Heart left ventricle (tissue), 16 donors: ENCODE measurements around the gene SHC4. TPM values are rescaled to one million over a fixed set of nuclear protein-coding genes. Genes with fewer than 3 reads are reported as not detected.
A peak's percentile ranks its signal among the peaks of the same experiment; 100 is the strongest.
"Not testable (repeated sequence)": the region's sequence is repeated elsewhere in the genome, so short reads cannot be mapped to it uniquely, and the experiment has no call there.

Experiments used
- ATAC-seq, 4 donors: fragments of 200-7000 bp; cut with Tn5 transposase; one replicate each; pipeline ENCODE4 v1.9.1; 2020 to 2022; ENCODE audit warnings: moderate library complexity in 4 of 4, mild to moderate bottlenecking in 3 of 4, moderate number of reproducible peaks in 1 of 4
- DNase-seq, 5 donors: peaks; one replicate each; pipeline ENCODE4 v3.0.0-alpha.2; 2020
- H3K27ac ChIP-seq, 12 donors: fragments of 200-600 bp; sonication (generic) in 4 of 12; one replicate each; pipeline versions ENCODE4 v1.5.0 to v1.8.0; 2016 to 2022; ENCODE audit warnings: mild to moderate bottlenecking in 2 of 12
- H3K27me3 ChIP-seq, 9 donors: fragments of 200-600 bp; sonication (generic) in 2 of 9; one replicate each; pipeline versions ENCODE4 v1.5.1 to v1.8.0; 2016 to 2022; ENCODE audit warnings: mild to moderate bottlenecking in 3 of 9
- H3K36me3 ChIP-seq, 9 donors: fragments of 200-600 bp; sonication (generic) in 2 of 9; one replicate each; pipeline versions ENCODE4 v1.5.0 to v1.8.0; 2018 to 2022; ENCODE audit warnings: mild to moderate bottlenecking in 2 of 9
- H3K4me1 ChIP-seq, 12 donors: fragments of 200-600 bp; sonication (generic) in 4 of 12; one replicate each; pipeline versions ENCODE4 v1.5.0 to v1.8.0; 2016 to 2022; ENCODE audit warnings: mild to moderate bottlenecking in 3 of 12
- H3K4me3 ChIP-seq, 12 donors: fragments of 200-600 bp; sonication (generic) in 4 of 12; one replicate each; pipeline versions ENCODE4 v1.5.0 to v1.8.0; 2017 to 2022; ENCODE audit warnings: mild to moderate bottlenecking in 9 of 12, moderate library complexity in 4 of 12
- H3K9me3 ChIP-seq, 12 donors: fragments of 200-600 bp; sonication (generic) in 4 of 12; one replicate each; pipeline versions ENCODE4 v1.5.0 to v1.8.0; 2016 to 2022; ENCODE audit warnings: mild to moderate bottlenecking in 1 of 12
- POLR2A ChIP-seq, 2 donors: fragments of 450-650 bp; IDR thresholded peaks; one replicate each; pipeline ENCODE4 v1.6.1; 2017; ENCODE audit warnings: antibody characterized with exemption in 2 of 2, mild to moderate bottlenecking in 2 of 2, moderate library complexity in 2 of 2
- WGBS, 4 donors: extraction: QIAGEN DNeasy Blood & Tissue Kit in 2 of 4; methylation state at CpG; one replicate each; pipeline versions ENCODE4 v1.1.5 to v1.1.7; 2013 to 2018; 5-methylcytosine and 5-hydroxymethylcytosine counted together
- intact Hi-C, 10 donors: fragments of 100-400 bp; cut with DNase I; formaldehyde crosslinking; loops; one replicate each; pipeline versions ENCODE4 v1.11.1 to v1.14.2; 2022
- polyA plus RNA-seq, 2 donors: library from polyadenylated mRNA; stranded (reverse); fragments of 200-250 nt; gene quantifications; one replicate each; pipeline ENCODE4 v1.2.3, GENCODE V29; 2013
- total RNA-seq, 9 donors: library from RNA; depleted of rRNA in 2 of 9; stranded (reverse); fragments of >200 nt in 2 of 9; fragmentation: NEBNext Ultra II Directional in 3 of 9; extraction: Animal tissue kit (Norgen Biotek cat#: 25700) in 3 of 9; gene quantifications; one replicate each; pipeline versions ENCODE4 v1.1.0 to v1.2.4, GENCODE V29; 2016 to 2023
- TF ChIP-seq, protein P1 (sequence below), 12 donors: fragments of 200-600 bp; sonication (generic) in 4 of 12; IDR thresholded peaks; one replicate each; pipeline versions ENCODE4 v1.5.0 to v1.8.0; 2018 to 2022; ENCODE audit warnings: antibody characterized with exemption in 12 of 12, mild to moderate bottlenecking in 5 of 12
- donor health status: ischemic (EF 13 %, LVEDD 7.1; RV severe dilation, severe dysfunction).
- donor health status: healthy with polysubstance abuse.
- donor health status: DM: no; HTN: yes; CAD: no.
- donor health status: DM: no; HTN: no; CAD: no.
- donor health status: ischemic (EF 25% LVEDD 6.9; RV normal size, moderate dysfunction).
- donor health status: ischemic (EF 25% LVEDD 5.7; RV mildly dilated, moderate dysfunction).
- donor health status: healthy.
- donor health status: DM: yes; HTN: yes; CAD: no.
- donor health status: ischemic (EF 35%, LVEDD 5.7; RV mildly dilated, moderate dysfunction).
- donor health status: nonischemic (EF 11% LVEDD 7.7; RV severe dilation, severe dysfunction).
- donor health status: DM: yes; HTN: yes; CAD: no.
- donor health status: PGD.
- donor health status: ischemic (EF 29% LVEDD 5.4; RV normal size, mild dysfunction).
- donor health status: nonischemic (EF 23%, LVEDD 6.1; RV moderate dilation, normal function).

The SHC4 gene
- total and polyA plus RNA-seq, 11 donors, result 1.3 to 4.1 (median 2.2) TPM

DNA sequence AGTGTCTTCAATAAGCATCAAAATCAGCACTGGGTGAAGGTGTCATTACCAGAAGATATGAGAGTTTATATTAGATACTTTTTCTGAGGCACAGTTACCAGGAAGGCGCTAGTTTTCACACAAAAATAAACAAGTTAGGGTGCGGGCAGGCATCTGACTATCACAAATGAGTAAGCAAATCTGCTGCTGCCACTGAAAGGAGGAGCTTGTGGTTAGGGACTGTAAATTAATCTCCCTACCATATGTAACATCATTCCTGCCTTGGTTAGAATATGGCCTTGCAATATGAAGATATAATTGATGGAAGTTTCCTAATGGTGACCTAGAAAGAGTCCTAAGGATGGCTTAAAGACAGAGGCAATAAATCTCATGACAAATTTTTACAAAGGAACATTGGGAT, 105.3 kb downstream of the SHC4 start:
- DNase-seq (no peak), ATAC-seq (no peak)
- TF ChIP-seq, protein P1, sequence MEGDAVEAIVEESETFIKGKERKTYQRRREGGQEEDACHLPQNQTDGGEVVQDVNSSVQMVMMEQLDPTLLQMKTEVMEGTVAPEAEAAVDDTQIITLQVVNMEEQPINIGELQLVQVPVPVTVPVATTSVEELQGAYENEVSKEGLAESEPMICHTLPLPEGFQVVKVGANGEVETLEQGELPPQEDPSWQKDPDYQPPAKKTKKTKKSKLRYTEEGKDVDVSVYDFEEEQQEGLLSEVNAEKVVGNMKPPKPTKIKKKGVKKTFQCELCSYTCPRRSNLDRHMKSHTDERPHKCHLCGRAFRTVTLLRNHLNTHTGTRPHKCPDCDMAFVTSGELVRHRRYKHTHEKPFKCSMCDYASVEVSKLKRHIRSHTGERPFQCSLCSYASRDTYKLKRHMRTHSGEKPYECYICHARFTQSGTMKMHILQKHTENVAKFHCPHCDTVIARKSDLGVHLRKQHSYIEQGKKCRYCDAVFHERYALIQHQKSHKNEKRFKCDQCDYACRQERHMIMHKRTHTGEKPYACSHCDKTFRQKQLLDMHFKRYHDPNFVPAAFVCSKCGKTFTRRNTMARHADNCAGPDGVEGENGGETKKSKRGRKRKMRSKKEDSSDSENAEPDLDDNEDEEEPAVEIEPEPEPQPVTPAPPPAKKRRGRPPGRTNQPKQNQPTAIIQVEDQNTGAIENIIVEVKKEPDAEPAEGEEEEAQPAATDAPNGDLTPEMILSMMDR (IDR thresholded peaks at IDR 0.05), result no peak
- no peak for TF ChIP-seq POLR2A (IDR thresholded peaks at IDR 0.05)
- intact Hi-C loops, result loop anchor here in 2 of 10 donors (5.0 kb wide), 2 partner anchors 501 to 1284 kb away; no protein-coding TSS in a partner anchor
- Histone ChIP-seq H3K4me1 (peaks cover 0 to 11% (median 0%) of the 10 kb centered on the region in 12 donors), H3K4me3 (no peak overlapping the region), H3K27ac (no peak overlapping the region), H3K9me3 (no peaks in the 10 kb centered on the region), H3K36me3 (no peaks in the 10 kb centered on the region), H3K27me3 (no peaks in the 10 kb centered on the region)
- 59 to 71% (median 61%) methylated on average over 2 of the region's 2 CpGs for WGBS, 4 donors

DNA sequence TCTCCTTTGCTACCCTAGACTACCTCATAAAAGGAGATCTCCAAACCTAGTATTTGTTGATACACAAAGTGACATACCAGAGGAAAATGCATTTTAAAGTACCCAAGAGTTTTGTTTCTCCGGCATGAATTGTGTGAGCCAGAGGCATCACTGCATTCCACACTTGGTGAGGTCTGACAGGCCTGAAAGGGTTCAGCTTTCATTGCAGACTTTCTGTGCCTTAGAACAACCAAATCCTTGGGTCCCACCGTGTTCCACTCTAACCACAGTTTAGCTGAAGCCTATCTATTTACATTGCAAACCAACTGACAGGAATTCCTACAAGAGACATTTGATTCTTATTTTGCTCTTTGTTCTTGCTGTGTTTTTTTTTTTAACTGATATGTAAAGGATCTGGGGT, 106.8 kb downstream of the SHC4 start:
- WGBS, 4 donors, result 47 to 53% (median 50%) methylated on average over 2 of the region's 2 CpGs
- no peak for ATAC-seq
- TF ChIP-seq, protein P1 (IDR thresholded peaks at IDR 0.05), result no peak
- no peak for TF ChIP-seq POLR2A (IDR thresholded peaks at IDR 0.05)
- Histone ChIP-seq H3K4me1 (peaks cover 0 to 11% (median 0%) of the 10 kb centered on the region in 12 donors), H3K27ac (no peak overlapping the region), H3K9me3 (no peaks in the 10 kb centered on the region), H3K36me3 (no peaks in the 10 kb centered on the region), H3K4me3 (no peak overlapping the region), H3K27me3 (no peaks in the 10 kb centered on the region)
- intact Hi-C loops, result loop anchor here in 2 of 10 donors (5.0 kb wide), 2 partner anchors 500 to 1285 kb away; no protein-coding TSS in a partner anchor
- no peak for DNase-seq

DNA sequence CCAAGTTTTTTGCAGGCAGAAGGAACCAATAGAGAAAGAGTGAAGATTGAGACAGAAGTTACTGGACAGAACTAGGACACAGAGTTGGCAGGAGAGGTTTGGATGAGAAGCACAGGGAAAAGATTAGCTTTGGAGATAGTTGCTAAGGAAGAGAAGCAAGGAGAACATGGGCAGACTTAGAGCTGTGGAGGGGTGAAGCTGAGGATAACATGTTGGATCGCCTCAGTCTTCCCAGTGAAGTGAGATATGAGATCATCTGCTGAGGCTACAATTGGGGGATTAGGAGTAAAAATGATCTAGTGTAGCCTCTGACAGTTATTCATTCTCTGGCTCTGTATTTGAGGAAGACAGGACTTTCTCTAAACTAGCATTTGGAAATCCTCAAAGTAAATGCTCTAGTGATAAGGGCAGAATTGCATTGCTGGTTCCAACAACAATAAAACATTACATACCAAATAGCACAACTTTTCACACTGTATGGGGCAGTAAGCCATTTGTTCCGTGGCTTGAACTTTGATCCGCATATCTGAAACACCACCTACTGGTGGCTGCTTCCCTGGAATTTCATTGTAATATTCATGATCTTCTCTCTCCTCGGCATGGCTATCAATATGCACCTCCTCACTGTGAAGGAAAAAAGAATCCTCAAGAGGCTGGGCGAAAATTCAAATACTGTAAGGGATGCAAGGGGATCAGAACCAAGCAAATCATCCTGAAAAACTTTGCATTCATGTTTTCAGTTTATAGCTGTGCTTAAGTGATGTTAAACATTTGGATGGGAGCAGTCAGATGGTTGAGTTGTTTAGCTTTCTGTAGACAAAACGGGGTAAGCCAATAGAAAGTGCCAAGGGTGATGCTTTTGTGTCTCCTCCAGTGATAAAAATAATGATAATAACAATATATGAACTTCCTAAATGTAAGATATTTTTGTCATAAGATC, 107.9 kb downstream of the SHC4 start:
- WGBS, 4 donors, result 21 to 29% (median 25%) methylated on average over 6 of the region's 6 CpGs
- no peaks in the 10 kb centered on the region for H3K9me3 ChIP-seq
- peaks cover 0 to 11% (median 0%) of the 10 kb centered on the region in 12 donors for H3K4me1 ChIP-seq
- no peaks in the 10 kb centered on the region for H3K27me3 ChIP-seq
- peak overlapping the region in 1 of 12 donors; percentile 4 for H3K27ac ChIP-seq
- no peak overlapping the region for H3K4me3 ChIP-seq
- ATAC-seq (peak; percentile 70 to 87 (median 82)), DNase-seq (no peak)
- intact Hi-C loops, result loop anchor here in 2 of 10 donors (5.0 kb wide), 2 partner anchors 498 to 1287 kb away; no protein-coding TSS in a partner anchor
- H3K36me3 ChIP-seq, result no peaks in the 10 kb centered on the region
- TF ChIP-seq, protein P1 (IDR thresholded peaks at IDR 0.05), result peak in 10 of 12 donors; percentile 12 to 54 (median 40)
- no peak for TF ChIP-seq POLR2A (IDR thresholded peaks at IDR 0.05)

DNA sequence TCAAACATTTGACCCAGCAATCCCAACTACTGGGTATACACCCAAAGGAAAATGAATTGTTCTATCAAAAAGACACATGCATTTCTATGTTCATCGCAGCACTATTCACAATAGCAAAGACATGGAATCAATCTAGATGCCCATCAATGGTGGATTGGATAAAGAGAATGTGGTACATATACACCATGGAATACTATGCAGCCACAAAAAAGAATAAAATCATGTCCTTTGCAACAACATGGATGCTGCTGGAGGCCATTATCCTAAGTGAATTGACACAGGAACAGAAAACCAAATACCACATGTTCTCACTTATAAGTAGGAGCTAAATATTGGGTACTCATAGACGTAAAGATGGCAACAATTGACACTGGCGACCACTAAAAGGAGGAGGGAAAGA, 109.3 kb downstream of the SHC4 start:
- 97 to 98% (median 98%) methylated on average over 3 of the region's 3 CpGs for WGBS, 4 donors
- H3K27ac ChIP-seq, DNase-seq, ATAC-seq, H3K27me3 ChIP-seq, intact Hi-C loops, H3K36me3 ChIP-seq, H3K4me3 ChIP-seq, H3K9me3 ChIP-seq: not testable (repeated sequence)
- peaks cover 0 to 11% (median 0%) of the 10 kb centered on the region in 12 donors for H3K4me1 ChIP-seq
